ENCODE data around the gene CEND1.
A peak's percentile ranks its signal among the peaks of the same experiment; 100 is the strongest.
"Not testable (repeated sequence)": the region's sequence is repeated elsewhere in the genome, so short reads cannot be mapped to it uniquely, and the experiment has no call there.

CEND1 gene

DNA sequence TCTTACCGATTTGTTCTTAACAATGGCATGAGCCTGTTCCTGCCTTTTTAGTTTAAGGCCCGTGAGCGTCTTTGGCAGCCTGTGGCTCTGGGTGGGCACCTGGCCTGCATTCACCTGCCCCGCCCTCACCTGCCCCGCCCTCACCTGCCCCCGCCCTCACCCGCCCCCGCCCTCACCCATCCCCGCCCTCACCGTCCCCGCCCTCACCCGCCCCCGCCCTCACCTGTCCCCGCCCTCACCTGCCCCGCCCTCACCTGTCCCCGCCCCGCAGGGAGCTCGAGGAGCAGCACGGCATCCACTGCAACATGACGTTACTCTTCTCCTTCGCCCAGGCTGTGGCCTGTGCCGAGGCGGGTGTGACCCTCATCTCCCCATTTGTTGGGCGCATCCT lies 26.8 kb downstream of the CEND1 start:
- no peak for DNase-seq

- DNase-seq = peak; percentile 36
These were observed 27.3 kb downstream of the CEND1 start for GRCh38 chr11:762421-763072.

- no peak for DNase-seq
These were observed 28.3 kb downstream of the CEND1 start for GRCh38 chr11:761526-762108.

DNA sequence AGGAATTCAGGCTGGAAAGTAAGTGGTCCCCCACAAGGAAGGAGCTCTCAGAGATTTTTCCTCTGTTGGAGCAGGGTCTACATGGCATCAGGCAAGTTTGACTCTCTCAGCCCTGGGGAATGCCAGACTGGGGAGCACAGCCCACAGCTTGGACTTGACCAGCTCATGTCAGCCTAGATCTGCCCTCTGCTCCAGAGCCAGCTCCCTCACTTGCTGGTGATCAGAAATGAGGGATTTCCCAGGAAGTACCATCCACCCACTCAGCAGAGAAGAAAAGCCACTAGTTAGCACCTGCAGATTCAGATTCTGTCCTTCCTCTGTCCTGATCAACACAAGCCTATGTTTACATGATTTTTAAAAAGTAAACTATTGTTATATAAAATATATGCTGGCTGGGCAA lies 29.7 kb downstream of the CEND1 start:
- no peak for DNase-seq

DNA sequence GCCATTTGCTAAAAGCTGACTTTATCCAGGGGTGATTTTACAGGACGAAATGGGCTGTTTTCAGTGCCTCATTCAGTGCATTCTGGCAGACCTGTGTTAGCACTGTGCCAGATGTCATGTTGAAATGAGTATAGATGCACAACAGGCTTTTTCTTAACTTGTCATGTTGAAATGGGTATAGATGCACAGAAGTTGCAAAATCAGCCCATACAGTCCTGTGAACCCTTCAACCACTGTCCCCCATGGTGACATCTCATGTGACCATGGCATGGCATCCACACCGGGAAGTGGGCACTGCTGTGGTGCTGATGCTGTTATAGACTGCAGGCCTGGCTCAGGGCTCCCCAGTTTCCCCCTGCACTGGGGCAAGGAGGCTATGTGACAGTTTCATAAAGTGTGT lies 40.2 kb downstream of the CEND1 start:
- DNase-seq = no peak

DNA sequence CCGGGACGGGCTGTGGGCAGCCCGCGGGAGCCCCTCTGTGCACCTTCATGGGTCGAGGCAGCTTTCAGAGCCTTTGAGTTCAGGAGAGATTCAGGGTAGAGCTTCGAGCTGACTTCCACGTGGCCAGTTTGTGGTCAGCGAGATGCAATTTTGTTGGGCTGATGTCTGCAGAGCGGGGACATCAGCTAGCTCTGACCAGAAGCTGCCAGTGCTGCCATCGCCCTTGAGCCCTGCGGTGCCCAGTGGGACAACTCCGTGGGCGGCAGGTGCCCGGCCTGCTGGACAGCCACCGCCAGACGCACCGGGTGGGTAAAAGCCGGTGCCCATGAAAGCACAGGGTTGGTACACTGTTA lies 41.9 kb downstream of the CEND1 start:
- DNase-seq = no peak

GRCh38 chr11:747158-748006 lies 42.5 kb downstream of the CEND1 start, which contains the start of gene TALDO1:
Gene TALDO1 (plus strand): TSS chr11:747464. CDS start chr11:747482, 18 bp downstream.
- DNase-seq = peak; percentile 77

- DNase-seq = no peak
These were observed 43.4 kb downstream of the CEND1 start for GRCh38 chr11:746289-747157.

DNA sequence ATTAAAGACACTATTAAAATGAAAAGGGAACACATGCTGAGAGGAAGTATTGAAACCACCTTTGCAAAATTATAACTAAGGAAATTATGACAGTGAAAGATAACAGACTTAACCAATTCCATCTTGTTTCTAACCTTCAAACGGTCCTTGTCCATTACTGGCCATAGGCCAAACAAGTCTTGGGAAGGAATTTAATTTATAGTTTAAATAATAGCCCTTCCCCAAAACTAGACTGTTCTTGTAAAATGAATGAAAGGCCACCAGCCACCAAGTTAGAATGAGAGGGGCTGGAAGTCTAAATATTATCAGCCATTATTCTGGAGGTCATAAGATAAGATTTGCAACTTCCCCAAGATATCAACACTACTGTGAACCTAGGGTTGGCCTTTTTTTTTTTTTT lies 44.5 kb downstream of the CEND1 start:
- no peak for DNase-seq

DNA sequence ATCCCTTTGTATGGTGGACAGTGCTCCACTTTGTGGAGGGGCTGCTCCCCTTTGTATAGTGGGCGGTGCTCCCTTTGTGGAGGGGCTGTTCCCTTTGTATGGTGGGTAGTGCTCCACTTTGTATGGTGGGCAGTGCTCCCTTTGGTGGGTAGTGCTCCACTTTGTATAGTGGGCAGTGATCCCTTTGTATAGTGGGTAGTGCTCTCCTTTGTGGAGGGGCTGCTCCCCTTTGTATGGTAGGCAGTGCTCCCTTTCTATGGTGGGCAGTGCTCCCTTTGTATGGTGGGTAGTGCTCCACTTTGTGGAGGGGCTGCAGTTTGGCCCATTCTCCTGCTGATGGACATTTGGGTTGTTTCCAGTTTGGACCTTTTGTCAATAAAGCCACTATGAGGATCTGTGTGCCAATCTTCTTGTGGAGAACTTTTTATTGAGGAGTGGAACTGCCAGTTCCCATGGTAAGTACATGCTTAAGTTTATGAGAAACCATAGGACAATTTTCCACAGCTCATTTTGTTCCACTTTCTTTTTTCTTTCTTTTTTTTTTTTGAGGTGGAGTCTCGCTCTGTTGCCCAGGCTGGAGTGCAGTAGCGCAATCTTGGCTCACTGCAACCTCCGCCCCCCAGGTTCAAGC lies 47.2 kb downstream of the CEND1 start:
- no peak for DNase-seq

GRCh38 chr11:742156-742546 lies 47.7 kb downstream of the CEND1 start:
- no peak for DNase-seq

GRCh38 chr11:737899-738298 lies 52.0 kb downstream of the CEND1 start:
- not testable (repeated sequence) for DNase-seq

DNA sequence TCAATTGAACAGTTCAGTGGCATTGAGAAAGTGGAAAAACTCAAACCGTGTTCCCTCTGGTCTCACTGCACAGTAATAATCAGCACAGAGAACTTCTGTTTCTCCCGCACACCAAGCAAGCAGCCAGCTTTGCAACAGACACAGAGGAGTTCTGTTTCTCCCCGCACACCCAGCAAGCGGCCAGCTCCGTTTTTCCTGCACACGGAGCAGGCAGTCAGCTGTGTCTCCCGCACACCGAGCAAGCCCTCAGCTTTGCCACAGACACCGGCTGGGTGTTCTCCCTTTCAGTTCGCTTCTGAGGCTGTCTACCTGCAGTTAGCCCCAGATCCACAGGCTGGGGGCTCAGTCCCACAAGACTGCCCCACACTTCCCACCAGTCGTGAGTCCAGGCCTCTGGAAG lies 52.5 kb downstream of the CEND1 start:
- no peak for DNase-seq
